ENCODE data around the gene ZSCAN20.

DNA sequence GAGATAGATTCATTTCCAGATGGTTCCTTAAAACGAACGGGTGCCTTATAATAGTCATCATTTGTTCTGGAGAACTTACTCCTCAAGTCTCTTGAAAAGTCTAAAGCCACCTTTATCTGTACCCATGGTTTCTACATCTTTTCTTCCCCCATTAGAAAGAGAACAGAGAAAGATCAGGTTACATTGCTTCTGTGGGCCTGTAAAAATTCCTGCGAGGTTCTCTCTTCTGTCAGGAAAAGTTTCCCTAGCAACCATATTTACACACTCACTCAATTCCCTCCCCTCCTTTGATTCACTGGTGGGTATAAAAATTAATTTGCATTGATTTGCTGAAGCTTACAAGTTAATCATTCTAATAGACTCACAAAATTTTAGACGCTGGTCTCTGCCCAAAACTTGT is 48.2 kb upstream of the ZSCAN20 start:
- TF ChIP-seq YY1 (IDR thresholded peaks at IDR 0.05; ENCODE audit: insufficient read depth, insufficient read length) (no peak), ZNF274 (IDR thresholded peaks at IDR 0.05; ENCODE audit: low read depth, low read length) (no peak)

Data from NT2/D1 (cell line).